KMS-11 (cell line): Measurements from ENCODE around the gene POLR1F.

Experiments
- H2AFZ ChIP-seq: fragments of 200-600 bp; sonication (generic); 2 replicates; pipeline ENCODE4 v1.6.1; 2016; ENCODE audit warnings: antibody characterized with exemption, mixed run types, low read depth
- H3K27ac ChIP-seq: fragments of 200-600 bp; sonication (generic); 2 replicates; pipeline ENCODE4 v1.6.1; 2016; ENCODE audit warnings: mild to moderate bottlenecking, mixed run types
- H3K27me3 ChIP-seq: fragments of 200-600 bp; sonication (generic); 2 replicates; pipeline ENCODE4 v1.6.1; 2017; ENCODE audit warnings: mild to moderate bottlenecking, low read depth, mixed run types, moderate library complexity; ENCODE audit not compliant: insufficient read depth
- H3K36me3 ChIP-seq: fragments of 200-600 bp; sonication (generic); 2 replicates; pipeline ENCODE4 v1.6.1; 2017; ENCODE audit warnings: mild to moderate bottlenecking, mixed run types; ENCODE audit not compliant: insufficient read depth
- H3K4me1 ChIP-seq: fragments of 200-600 bp; sonication (generic); 2 replicates; pipeline ENCODE4 v1.6.1; 2016; ENCODE audit warnings: mild to moderate bottlenecking, low read depth, mixed run types; ENCODE audit not compliant: poor library complexity, severe bottlenecking
- H3K4me2 ChIP-seq: fragments of 200-600 bp; sonication (generic); 2 replicates; pipeline ENCODE4 v1.7.0; 2016; ENCODE audit warnings: mild to moderate bottlenecking, mixed run types
- H3K4me3 ChIP-seq: fragments of 200-600 bp; sonication (generic); IDR thresholded peaks from 2 replicates; pipeline ENCODE4 v1.6.1; 2017; ENCODE audit warnings: low read depth, low read length, mixed read lengths; ENCODE audit not compliant: insufficient read depth
- H3K79me2 ChIP-seq: fragments of 200-600 bp; sonication (generic); 2 replicates; pipeline ENCODE4 v1.6.1; 2016; ENCODE audit warnings: low read depth, mixed run types; ENCODE audit not compliant: insufficient read depth
- H3K9ac ChIP-seq: fragments of 200-600 bp; sonication (generic); 2 replicates; pipeline ENCODE4 v1.6.1; 2016; ENCODE audit warnings: mild to moderate bottlenecking, mixed run types
- H4K20me1 ChIP-seq: fragments of 200-600 bp; sonication (generic); 2 replicates; pipeline ENCODE4 v1.6.1; 2016; ENCODE audit warnings: mild to moderate bottlenecking, mixed run types; ENCODE audit not compliant: insufficient read depth
- CTCF ChIP-seq: fragments of 200-600 bp; sonication (generic); conservative IDR thresholded peaks from 2 replicates; pipeline ENCODE4 v1.6.1; 2017; ENCODE audit warnings: low read depth, mild to moderate bottlenecking, antibody characterized with exemption, low read length, moderate library complexity, mixed read lengths

The POLR1F gene

GRCh38 chr7:19665399-19666008 is 43.3 kb downstream of the POLR1F start:
- peak; percentile 89 for TF ChIP-seq CTCF
- Histone ChIP-seq H3K9ac (no peak overlapping the region), H3K36me3 (no peaks in the 10 kb centered on the region), H3K27ac (no peak overlapping the region), H2AFZ (no peak overlapping the region), H3K79me2 (no peaks in the 10 kb centered on the region), H3K4me1 (peaks cover 7% of the 10 kb centered on the region), H3K4me2 (no peak overlapping the region), H3K27me3 (no peaks in the 10 kb centered on the region), H4K20me1 (no peaks in the 10 kb centered on the region), H3K4me3 (no peak overlapping the region)

- no peaks in the 10 kb centered on the region for H4K20me1 ChIP-seq
- no peaks in the 10 kb centered on the region for H3K79me2 ChIP-seq
- H3K4me3 ChIP-seq: no peak overlapping the region
- H2AFZ ChIP-seq: peak overlapping the region; percentile 27; the same call in 1 of the 2 replicates
- H3K36me3 ChIP-seq: no peaks in the 10 kb centered on the region
- no peak overlapping the region for H3K27ac ChIP-seq
- H3K4me1 ChIP-seq: peaks cover 7% of the 10 kb centered on the region
- H3K4me2 ChIP-seq: peak overlapping the region; percentile 8; the same call in 1 of the 2 replicates
- no peak for TF ChIP-seq CTCF
- no peak overlapping the region for H3K9ac ChIP-seq
- no peaks in the 10 kb centered on the region for H3K27me3 ChIP-seq
Measured at GRCh38 chr7:19663816-19664462, 44.9 kb downstream of the POLR1F start.

GRCh38 chr7:19648791-19649190 is 60.0 kb downstream of the POLR1F start:
- Histone ChIP-seq H2AFZ (no peak overlapping the region), H3K4me1 (no peaks in the 10 kb centered on the region), H4K20me1 (no peaks in the 10 kb centered on the region), H3K4me2 (no peak overlapping the region), H3K27me3 (no peaks in the 10 kb centered on the region), H3K4me3 (no peak overlapping the region), H3K27ac (no peak overlapping the region), H3K36me3 (no peaks in the 10 kb centered on the region), H3K79me2 (no peaks in the 10 kb centered on the region), H3K9ac (no peak overlapping the region)
- no peak for TF ChIP-seq CTCF
